HG03103 (cell line): ENCODE results near the gene ARL6IP5.

Source experiments
- ATAC-seq: cut with Tn5 transposase; IDR thresholded peaks from one replicate; pipeline ENCODE4 v1.9.1; 2021; ENCODE audit warnings: low read depth; ENCODE audit not compliant: unreplicated experiment

The ARL6IP5 gene

DNA sequence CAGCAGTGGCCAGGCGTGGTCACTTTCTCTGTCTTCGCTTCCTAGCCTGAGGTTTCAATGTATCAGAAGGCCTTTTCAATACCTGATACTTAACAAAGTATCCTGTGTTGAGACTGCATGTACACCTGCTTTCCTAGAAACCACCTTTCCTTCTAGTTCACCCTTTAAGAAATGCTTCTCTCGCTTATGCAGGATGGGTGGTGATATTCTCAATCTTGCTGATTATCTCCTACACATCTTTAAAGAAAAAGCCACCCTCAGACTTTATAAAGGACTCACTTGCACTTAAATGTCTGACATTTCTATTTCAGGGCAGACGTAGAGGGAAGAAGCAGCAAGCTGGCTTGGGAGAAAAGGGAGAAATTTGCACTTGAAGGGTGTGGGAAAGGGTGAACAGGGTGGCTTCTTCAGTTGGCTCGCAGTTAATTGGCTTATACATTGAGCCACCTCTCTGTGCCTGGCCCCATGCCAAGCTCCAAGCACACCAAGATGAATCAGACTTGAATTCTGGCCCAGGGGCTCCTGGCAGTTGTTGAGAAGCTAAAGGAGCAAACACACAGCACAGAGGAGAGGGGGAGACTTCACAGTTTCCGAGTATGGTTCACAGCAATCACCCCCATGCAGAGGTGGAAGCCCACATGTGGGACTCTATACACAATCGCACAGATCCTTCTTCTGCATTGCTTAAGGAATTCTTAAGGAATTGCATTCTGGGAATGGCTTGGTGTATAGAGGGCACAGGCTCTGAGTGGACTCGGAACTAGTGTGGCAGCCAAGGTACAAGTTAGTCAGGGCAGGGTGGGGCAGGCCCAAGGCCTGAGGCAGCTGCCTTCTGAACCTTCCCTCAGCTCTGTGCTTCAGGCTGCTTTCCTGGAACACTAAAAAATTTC, 1.3 kb downstream of the ARL6IP5 start:
- no peak for ATAC-seq

DNA sequence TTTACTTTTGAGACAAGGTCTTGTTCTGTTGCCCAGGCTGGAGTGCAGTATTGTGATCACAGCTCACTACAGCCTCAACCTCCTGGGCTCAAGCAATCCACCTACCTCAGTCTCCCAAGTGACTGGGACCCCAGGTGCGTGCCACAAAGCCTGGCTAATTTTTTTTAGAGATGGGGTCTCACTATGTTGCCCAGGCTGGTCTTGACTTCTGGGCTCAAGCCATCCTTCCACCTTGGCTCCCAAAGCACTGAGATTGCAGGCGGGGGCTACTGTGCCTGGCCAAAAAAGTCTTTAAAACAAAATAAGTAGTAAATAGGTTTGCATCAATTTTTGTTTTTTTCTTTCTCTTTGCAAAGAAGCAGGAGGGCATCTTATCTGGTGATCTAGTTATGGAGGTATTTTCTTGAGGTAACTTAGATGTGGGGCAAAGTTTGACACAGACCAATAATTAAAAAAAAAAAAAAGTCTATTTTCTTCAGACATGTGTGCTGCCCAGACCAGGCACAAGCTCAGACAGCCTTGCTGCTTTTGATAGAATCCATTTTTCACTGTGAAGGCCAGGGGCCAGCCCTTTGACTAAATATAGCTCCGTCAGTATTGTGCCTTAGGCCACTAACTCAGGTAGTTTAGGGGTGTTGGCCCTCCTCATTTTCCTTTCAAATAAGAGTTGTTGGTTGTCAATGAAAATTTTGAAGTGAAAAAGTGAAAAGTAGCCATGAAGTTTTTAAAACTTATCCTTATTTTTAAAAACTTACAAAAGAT, 2.5 kb downstream of the ARL6IP5 start:
- no peak for ATAC-seq

DNA sequence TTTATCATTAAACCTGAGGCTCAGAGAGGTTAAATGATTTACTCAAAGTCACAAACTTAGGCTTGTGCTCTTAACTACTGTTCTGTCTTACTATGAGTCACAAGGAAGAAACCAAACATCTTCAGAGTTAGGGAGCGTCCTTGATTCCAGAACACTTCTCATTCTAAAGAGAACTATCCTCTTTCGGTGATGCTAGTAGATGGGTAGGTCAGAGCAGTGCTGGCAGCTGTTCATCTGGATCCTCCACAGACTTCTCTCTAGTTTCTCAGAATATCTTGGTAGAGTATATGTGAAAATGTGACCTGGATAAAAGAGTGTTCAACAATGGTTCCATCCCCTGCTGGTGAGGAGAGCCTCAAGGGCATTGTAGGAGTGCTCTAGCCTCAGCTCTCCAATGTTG, 3.3 kb downstream of the ARL6IP5 start:
- peak; percentile 28 for ATAC-seq

DNA sequence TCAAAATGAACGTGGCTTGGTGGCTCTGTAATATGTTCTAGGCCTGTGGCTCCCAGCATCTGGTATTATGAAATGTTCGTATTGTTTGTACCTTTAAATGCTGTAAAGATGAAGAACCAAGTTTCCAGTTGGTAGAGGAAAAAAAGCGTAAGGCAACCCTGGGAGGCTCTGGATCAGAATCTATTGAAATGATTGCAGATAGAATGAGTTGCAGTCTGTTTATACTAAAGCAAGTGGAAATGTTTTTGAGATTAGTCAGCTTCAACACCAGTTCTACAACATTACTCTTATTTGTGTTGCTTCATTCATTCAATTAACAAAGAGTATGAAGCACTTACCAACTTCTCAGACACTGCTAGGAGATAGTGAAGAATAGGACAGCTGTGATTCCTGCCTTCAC, 5.3 kb downstream of the ARL6IP5 start:
- no peak for ATAC-seq

DNA sequence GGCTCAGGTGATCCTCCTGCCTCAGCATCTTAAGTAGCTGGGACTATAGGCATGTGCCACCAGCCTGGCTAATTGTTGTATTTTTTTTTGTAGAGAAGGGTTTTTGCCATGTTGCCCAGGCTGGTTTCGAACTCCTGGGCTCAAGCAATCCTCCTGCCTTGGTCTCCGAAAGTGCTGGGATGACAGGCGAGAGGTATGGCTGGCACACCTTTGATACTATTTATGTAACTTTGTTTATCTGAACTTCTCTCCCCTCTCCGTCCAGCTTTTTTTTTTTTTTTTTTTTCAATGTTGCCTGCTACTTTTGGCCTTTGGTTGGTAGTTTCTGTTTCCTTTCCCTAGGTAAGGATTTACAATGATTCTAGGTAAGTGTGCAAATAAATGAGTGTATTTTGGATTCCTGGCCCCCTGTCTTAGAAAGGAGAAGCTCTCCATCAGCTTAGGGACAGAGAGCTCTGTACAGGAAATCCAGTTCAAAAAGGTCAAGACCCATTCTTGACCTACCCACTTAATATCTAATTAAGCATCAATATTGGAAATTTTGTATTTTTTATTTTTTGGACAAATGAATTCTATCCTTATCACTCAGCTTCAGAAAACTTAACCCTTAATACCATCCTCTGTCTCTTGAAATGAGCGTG, 6.8 kb downstream of the ARL6IP5 start:
- ATAC-seq = peak; percentile 2

DNA sequence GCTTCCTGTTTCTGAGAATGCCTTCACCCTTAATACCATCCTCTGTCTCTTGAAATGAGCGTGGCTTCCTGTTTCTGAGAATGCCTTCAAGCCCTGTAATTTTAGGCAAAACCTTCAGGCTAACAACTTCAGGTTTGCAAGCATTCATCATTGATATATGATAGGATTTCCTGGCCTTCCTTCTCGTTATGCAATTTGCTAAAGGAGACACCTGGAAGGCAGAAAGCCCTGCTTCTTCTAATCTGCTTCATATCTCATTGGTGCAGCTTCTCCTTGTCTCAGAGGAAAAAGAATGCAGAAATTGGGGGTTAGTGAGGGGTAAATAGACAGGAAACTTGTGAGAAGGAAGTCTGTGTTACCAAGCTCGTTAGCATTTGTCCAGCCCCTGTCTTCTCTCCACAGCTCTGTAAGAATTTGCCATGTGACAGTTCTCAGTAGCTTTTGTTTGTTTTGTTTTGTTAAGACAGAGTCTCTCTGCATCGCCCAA, 7.3 kb downstream of the ARL6IP5 start:
- ATAC-seq = peak; percentile 74

DNA sequence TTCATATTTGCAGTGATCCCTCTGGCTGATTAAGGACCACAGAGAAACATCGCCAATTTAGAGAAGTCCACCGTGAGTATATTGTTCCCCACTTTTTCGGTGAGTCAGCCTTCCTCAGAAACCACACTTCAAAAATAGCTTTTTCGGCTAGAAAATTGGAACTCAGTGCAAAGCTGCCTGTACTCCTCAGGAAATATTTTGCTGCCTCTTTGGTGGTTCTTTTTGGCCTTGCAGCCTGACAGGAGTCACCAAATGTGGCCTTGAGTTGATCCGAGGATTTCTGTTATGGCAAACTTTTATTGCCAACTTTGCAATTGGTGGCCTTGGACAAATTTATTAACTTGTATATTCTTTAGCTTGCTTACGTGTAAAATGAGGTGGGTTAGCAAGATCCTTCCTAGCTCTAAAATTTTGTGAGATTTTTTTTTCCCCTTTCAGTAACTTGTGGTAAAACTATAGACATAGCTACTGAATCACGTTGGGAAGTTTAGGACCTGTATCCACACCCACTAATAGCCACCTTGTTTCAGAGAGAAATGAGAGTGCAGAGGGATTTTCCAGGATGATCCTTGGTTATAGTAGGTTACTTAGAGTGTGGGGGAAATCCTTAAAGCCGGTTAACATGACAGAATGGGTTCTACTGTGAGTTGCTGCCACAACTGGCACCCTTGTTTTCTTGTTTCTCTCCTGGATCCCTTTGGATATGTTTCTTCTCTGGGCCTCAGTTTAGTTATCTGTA, 9.9 kb downstream of the ARL6IP5 start:
- no peak for ATAC-seq

DNA sequence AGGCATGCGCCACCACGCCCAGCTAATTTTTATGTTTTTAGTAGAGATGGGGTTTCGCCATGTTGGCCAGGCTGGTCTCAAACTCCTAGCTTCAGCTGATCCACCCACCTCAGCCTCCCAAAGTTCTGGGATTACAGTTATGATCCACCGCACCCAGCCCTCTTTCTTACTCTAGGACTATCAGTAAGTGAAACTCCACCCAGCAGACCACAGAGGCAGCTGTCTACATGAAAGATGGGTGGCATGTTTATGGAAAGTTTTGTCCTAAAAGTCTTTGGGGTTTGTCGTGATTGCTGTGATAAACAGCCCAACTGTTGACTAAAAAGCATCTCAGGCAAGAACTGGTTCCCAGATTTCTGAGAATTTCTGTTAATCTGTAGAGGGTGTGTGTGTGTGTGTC, 10.9 kb downstream of the ARL6IP5 start:
- ATAC-seq = no peak

DNA sequence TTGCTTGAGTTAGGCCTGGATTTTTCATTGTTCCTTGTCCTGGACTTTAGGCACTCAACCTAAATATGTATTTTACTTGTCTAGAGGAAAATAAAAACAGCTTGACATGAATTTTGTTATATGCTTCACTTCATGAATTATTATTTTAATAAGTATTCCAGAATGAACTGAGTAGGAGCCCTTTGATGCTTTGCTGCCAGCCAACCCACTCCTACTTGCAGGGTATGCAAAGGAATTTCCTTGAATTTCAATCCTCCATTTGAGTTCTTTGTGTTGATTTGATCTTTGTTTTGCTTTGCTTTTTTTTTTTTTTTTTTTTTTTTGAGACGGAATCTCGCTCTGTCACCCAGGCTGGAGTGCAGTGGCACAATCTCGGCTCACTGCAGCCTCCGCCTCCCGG, 11.6 kb downstream of the ARL6IP5 start:
- ATAC-seq = no peak

DNA sequence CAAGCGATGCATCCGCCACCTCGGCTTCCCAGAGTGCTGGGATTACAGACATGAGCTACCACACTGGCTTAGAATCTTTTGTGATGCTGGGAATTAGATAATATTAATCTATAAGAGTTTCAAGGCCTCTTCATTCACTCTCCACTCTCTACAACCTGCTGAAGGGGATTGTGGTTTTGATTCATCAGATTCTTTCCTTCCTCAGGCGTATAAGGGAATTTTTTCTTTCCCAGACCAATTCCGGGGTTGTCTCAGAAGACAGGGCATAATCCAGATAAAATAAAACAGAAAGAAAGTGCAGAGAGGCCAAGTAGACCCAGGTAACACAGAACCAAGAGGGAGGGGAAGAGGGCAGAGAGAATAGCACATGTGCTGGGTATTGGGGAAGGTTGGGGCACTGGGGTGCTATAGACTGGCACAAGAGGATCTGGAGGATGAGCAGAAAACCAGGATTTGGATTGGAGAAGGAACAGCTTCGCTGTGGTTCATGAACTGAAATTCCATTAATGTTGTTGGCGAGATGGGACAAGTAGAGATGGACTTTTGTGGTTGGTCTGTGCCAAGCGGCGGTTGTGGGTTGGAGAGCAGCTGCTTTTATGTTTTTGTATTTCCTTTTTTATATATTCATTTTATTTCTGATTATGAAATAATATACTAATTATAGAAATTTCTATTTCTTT, 12.8 kb downstream of the ARL6IP5 start:
- ATAC-seq = no peak

DNA sequence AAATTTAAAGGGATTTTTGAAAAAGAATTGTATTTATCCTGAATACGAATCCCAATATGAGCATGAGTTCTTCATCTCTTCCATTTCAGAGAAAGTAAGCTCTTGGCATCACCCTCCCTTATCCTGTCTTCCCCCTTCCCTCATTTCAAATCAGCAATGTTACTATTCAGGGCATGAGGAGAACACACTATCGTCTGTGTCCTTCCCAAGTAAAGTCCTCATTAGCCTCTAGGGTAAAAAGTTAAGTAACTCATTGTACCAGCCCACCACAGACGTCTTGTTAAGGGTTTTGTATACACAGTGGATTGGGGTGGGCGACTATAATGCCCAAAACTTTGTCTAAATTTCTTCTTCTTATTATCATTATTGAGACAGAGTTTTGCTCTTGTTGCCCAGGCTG, 14.8 kb downstream of the ARL6IP5 start:
- no peak for ATAC-seq

DNA sequence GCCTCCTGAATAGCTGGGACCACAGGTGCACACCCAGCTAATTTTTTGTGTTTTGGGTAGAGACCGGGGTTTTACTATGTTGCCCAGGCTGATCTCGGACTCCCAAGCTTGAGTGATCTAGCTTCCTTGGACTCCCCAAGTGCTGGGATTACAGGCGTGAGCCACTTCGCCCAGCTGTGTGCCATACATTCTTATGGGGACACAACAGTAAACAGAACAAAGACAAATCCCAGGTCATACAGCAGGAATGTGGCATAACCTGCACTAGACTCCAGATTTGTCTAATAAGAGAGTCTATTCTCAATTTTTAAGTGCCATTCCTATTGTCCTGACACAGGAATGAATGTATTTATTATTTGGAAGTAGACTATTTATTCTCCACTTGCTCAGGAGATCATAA, 17.6 kb downstream of the ARL6IP5 start:
- no peak for ATAC-seq

DNA sequence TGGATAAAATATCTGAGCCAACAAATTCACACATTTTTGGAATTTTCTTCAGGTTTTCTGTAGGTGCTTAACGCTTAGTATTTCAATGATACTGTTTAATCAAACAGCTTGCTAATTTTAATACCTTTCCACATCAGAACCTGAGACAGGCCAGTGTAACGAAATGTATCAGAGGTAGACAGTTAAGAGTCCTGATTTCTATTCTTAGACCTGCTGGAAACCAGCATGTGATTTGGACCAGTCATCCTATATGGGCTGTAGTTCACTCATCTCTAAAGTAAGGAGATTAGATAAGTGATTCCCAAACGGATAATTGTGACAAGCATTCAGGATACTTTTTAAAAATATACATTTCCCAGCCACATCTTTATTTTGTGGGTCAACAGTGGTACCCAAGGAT, 18.4 kb downstream of the ARL6IP5 start:
- no peak for ATAC-seq

DNA sequence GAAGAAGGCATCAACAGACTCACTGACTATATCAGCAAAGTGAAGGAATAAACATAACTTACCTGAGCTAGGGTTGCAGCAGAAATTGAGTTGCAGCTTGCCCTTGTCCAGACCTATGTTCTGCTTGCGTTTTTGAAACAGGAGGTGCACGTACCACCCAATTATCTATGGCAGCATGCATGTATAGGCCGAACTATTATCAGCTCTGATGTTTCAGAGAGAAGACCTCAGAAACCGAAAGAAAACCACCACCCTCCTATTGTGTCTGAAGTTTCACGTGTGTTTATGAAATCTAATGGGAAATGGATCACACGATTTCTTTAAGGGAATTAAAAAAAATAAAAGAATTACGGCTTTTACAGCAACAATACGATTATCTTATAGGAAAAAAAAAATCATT, 19.8 kb downstream of the ARL6IP5 start:
- ATAC-seq = no peak

DNA sequence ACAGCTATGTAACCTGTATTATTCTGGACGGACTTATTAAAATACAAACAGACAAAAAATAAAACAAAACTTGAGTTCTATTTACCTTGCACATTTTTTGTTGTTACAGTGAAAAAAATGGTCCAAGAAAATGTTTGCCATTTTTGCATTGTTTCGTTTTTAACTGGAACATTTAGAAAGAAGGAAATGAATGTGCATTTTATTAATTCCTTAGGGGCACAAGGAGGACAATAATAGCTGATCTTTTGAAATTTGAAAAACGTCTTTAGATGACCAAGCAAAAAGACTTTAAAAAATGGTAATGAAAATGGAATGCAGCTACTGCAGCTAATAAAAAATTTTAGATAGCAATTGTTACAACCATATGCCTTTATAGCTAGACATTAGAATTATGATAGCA, 20.6 kb downstream of the ARL6IP5 start:
- ATAC-seq = no peak

DNA sequence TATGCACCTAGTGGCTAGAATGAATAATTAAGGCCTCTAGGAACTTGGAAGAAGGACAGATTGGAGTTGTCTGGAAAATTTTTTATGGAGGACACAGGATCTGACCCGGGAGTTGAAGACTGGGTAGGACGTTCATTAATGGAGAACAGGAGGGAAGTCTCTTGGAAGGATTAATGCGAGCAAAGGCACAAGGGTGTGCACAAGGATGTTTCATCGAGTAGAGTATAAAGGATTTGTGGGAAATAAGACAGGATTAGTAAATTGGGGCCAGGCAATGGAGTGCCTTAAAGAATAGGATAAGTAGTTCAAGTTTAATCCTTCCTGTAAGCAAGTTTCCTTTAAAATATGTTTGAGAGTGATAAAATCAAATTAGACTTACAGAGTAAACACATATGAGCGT, 23.1 kb downstream of the ARL6IP5 start:
- ATAC-seq = no peak

DNA sequence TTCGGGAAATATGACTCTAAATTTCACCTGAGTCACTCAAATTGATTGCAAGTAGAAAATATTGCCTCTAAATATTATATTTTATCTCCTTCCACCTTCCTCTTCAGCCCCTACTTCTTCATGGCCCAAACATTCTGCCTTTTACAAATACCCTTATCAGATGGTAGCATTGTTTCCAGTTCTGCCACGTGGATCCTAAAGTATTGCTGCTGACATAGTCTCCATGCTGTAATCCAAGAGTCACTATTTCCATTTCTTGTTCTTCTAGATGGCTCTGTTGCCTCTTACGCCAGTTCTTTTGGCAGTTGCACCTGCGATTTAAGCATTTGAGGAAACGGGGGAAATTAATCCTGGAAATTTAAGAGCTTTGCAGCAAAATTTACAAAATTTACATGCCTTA, 24.1 kb downstream of the ARL6IP5 start:
- ATAC-seq = no peak

DNA sequence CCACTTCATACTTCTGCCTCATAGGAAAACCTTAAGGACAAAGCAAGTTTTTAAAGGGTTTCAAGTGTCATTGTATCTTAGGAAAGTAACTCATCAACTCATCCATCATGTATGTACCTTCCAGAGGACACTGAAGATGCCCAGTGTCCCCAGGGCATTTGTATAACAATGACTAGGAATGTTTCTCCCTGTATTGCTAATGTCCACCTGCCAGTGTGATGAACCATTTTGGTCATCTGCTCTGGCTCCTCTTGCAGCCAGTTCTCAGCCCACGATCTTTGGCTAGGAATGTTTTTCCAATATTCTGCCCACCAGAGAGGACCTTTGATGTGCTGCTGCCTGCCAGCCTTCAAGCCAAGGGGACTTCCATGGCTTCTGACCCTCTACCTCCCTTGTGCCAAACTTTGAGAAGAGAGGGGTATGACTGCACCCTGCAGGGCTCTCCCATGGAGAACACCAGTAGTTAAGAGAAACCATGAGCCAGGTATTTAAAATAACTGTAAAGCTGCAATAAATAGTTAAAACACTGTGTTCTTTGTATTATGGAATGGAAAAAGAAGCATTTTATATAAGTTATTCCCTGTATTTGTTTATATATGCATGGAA, 26.3 kb downstream of the ARL6IP5 start:
- no peak for ATAC-seq

DNA sequence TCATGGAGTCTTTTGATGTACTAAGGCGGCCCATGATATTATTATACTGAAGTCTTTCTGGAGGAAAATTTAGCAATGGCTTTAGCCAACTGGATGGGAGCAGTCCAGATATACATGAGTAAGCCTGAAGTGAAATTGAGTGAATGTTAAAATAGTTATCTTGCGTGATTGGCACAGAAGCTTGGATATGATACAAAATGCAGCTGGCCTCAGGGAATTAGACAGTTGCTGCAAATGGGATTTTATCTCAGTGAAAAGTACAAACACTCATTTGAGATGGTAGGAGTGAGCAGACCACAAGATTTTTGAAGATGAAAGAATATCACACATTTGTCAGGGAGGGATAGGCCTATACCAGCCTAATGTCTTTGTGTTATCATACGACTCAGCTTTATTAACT, 28.8 kb downstream of the ARL6IP5 start:
- ATAC-seq = no peak

DNA sequence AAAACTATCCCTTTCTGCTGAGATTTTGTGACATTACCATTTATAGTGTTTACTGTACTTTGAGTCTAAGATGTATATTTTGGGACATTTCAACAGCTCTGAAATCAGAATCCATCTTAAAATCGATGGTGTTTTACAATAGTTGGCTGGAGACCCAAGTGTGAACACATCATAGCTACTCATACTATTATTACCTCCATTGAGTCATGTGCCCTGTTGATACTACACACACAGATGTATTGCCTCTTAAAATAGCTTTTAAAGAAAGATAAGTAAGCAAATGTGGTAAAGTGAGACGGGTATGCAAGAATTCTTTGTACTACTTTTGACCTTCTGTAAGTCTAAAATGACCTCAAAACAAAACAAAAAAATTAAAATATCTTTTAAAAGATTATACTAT, 31.0 kb downstream of the ARL6IP5 start:
- no peak for ATAC-seq
